Endothelial cell of umbilical vein (primary cell): ENCODE measurements around the gene PAX5. TPM values are rescaled to one million over a fixed set of nuclear protein-coding genes. Genes with fewer than 3 reads are reported as not detected.

Source experiments
- BruUV-seq: library from RNA; stranded (reverse); fragments of 400-500 nt; replicated peaks from 2 replicates; lab custom pipeline; 2021; lab: Mats Ljungman, UMichigan
- CTCF ChIA-PET: fragments of 300-600, 350-600 bp; sonication (Branson Sonifier 250); formaldehyde crosslinking; loops from one replicate; lab custom pipeline; 2021; ENCODE audit warnings: antibody characterized with exemption, inconsistent platforms; lab: Charles Lee
- POLR2A ChIA-PET: fragments of 300-600, 350-600 bp; sonication (Branson Sonifier 250); formaldehyde crosslinking; loops from one replicate; lab custom pipeline; 2021; ENCODE audit warnings: antibody characterized with exemption, inconsistent platforms; lab: Charles Lee
- DNase-seq: peaks from one replicate; pipeline ENCODE4 v3.0.0-alpha.2; 2011; ENCODE audit warnings: low read depth, low spot score
- FAIRE-seq: peaks from 2 replicates; lab custom pipeline; 2011; peaks lifted over from hg19 to GRCh38; lab: Jason Lieb, UNC
- H2AFZ ChIP-seq: 2 replicates; pipeline ENCODE4 v1.6.0; 2012; ENCODE audit warnings: low read depth, low read length, control low read depth, inconsistent platforms
- H3K27ac ChIP-seq: 2 replicates; pipeline ENCODE4 v1.5.1; 2011; ENCODE audit warnings: low read depth, mild to moderate bottlenecking, control low read depth, low read length, moderate library complexity; ENCODE audit not compliant: insufficient read depth
- H3K27me3 ChIP-seq, 2 experiments: 2 replicates each; pipeline versions ENCODE4 v1.6.0 to v1.6.1; 2011; ENCODE audit warnings: low read length in 2 of 2, mixed read lengths in 1 of 2; ENCODE audit not compliant: control insufficient read depth in 2 of 2, insufficient read depth in 2 of 2
- H3K36me3 ChIP-seq, 2 experiments: 2 replicates in 1 of 2; 3 replicates in 1 of 2; pipeline ENCODE4 v1.5.1; 2011; ENCODE audit warnings: low read length in 2 of 2, mild to moderate bottlenecking in 1 of 2, moderate library complexity in 1 of 2; ENCODE audit not compliant: control insufficient read depth in 2 of 2, insufficient read depth in 2 of 2; ENCODE audit errors: extremely low read depth in 1 of 2
- H3K4me1 ChIP-seq: 3 replicates; pipeline ENCODE4 v1.5.1; 2011; ENCODE audit warnings: mild to moderate bottlenecking, low read length; ENCODE audit not compliant: control insufficient read depth, insufficient read depth; ENCODE audit errors: extremely low read depth
- H3K4me2 ChIP-seq: 2 replicates; pipeline ENCODE4 v1.6.1; 2011; ENCODE audit warnings: low read length, control low read depth, mixed read lengths; ENCODE audit not compliant: insufficient read depth
- H3K4me3 ChIP-seq, 3 experiments: fragments of 200-600 bp in 1 of 3; sonication (generic), shearing (Covaris generic) in 1 of 3; replicated peaks in 1 of 3; 2 replicates each; pipeline ENCODE4 v1.5.1; 2011 to 2016; ENCODE audit warnings: control low read depth in 3 of 3, low read length in 3 of 3, mild to moderate bottlenecking in 2 of 3, inconsistent platforms in 1 of 3, low read depth in 1 of 3, moderate library complexity in 1 of 3; ENCODE audit not compliant: insufficient read depth in 1 of 3
- H3K79me2 ChIP-seq: 2 replicates; pipeline ENCODE4 v1.6.0; 2012; ENCODE audit warnings: low read length, inconsistent platforms; ENCODE audit not compliant: control insufficient read depth, insufficient read depth
- H3K9ac ChIP-seq: replicated peaks from 2 replicates; pipeline ENCODE3; 2011; ENCODE audit warnings: low read length, control low read depth; ENCODE audit not compliant: insufficient read depth; ENCODE audit errors: extremely low read depth
- H3K9me1 ChIP-seq: replicated peaks from 3 replicates; pipeline ENCODE4 v1.6.0; 2011; ENCODE audit warnings: mild to moderate bottlenecking, low read length; ENCODE audit not compliant: control insufficient read depth, insufficient read depth; ENCODE audit errors: extremely low read depth
- H3K9me3 ChIP-seq: replicated peaks from 2 replicates; pipeline ENCODE4 v1.5.1; 2012; ENCODE audit warnings: low read length, inconsistent platforms; ENCODE audit not compliant: control insufficient read depth, insufficient read depth
- H4K20me1 ChIP-seq: replicated peaks from 2 replicates; pipeline ENCODE3; 2011; ENCODE audit warnings: mild to moderate bottlenecking, low read length; ENCODE audit not compliant: control insufficient read depth, insufficient read depth; ENCODE audit errors: extremely low read depth
- EZH2 ChIP-seq: IDR thresholded peaks from 2 replicates; pipeline ENCODE4 v1.6.1; 2012; ENCODE audit warnings: borderline replicate concordance, low read depth, mild to moderate bottlenecking, moderate library complexity, low read length, inconsistent platforms; ENCODE audit not compliant: severe bottlenecking
- FOS ChIP-seq: IDR thresholded peaks from 2 replicates; pipeline ENCODE4 v1.6.1; 2011; ENCODE audit warnings: mild to moderate bottlenecking, low read length, moderate library complexity, borderline replicate concordance; ENCODE audit not compliant: insufficient read depth
- GATA2 ChIP-seq: IDR thresholded peaks from 2 replicates; pipeline ENCODE4 v1.7.0; 2011; ENCODE audit warnings: low read depth, mild to moderate bottlenecking, moderate library complexity, mixed read lengths, low read length; ENCODE audit not compliant: insufficient read length, insufficient read depth
- JUN ChIP-seq: IDR thresholded peaks from 2 replicates; pipeline ENCODE4 v1.6.1; 2011; ENCODE audit warnings: borderline replicate concordance, low read depth; ENCODE audit not compliant: insufficient read length, insufficient read depth
- MYC ChIP-seq: IDR thresholded peaks from one replicate; pipeline ENCODE4 v1.6.1; 2011; ENCODE audit warnings: mild to moderate bottlenecking, low read depth, low read length
- POLR2A ChIP-seq: IDR thresholded peaks from 2 replicates; pipeline ENCODE4 v1.6.1; 2012; ENCODE audit warnings: low read depth, mild to moderate bottlenecking, control low read depth, low read length
- POLR2AphosphoS5 ChIP-seq: IDR thresholded peaks from 2 replicates; pipeline ENCODE4 v1.6.1; 2012; ENCODE audit warnings: low read depth, mild to moderate bottlenecking, control low read depth, low read length, moderate library complexity; ENCODE audit not compliant: insufficient read depth
- dilution Hi-C: fragments of 300-500 bp; cut with MboI; formaldehyde crosslinking; loops from one replicate; pipeline ENCODE4 v1.15.0; 2019; ENCODE audit warnings: low sequenced_read_pairs; ENCODE audit not compliant: extremely low pct_ligation_motif_present
- intact Hi-C: fragments of 100-400 bp; cut with micrococcal nuclease; formaldehyde crosslinking; loops from one replicate; pipeline ENCODE4 v1.10.0; 2022
- polyA plus RNA-seq, 4 experiments: library from polyadenylated mRNA; depleted of rRNA in 3 of 4; stranded (reverse) in 3 of 4; unstranded in 1 of 4; fragments of >200 nt; gene quantifications; 2 replicates each; pipeline versions ENCODE4 v1.2.1 to v1.2.3, GENCODE V29; 2011 to 2012; ENCODE audit warnings: missing spikeins in 1 of 4
- total RNA-seq: library from RNA; stranded (reverse); gene quantifications from 2 replicates; pipeline ENCODE4 v1.2.3, GENCODE V29; 2021
- TF ChIP-seq, protein P1 (sequence below): IDR thresholded peaks from 2 replicates; pipeline ENCODE4 v1.6.1; 2011; ENCODE audit not compliant: insufficient read depth, insufficient read length
- TF ChIP-seq, protein P2 (sequence below), 2 donors: IDR thresholded peaks; 1 replicate in 1 of 2; 2 replicates in 1 of 2; pipeline ENCODE4 v1.5.1; 2011; ENCODE audit warnings: low read length in 2 of 2, mild to moderate bottlenecking in 2 of 2, moderate library complexity in 2 of 2, control low read depth in 1 of 2, inconsistent platforms in 1 of 2, low read depth in 1 of 2; ENCODE audit not compliant: insufficient read depth in 1 of 2; ENCODE audit errors: extremely low read depth in 1 of 2

PAX5 gene
- total and polyA plus RNA-seq, 2 donors (not counting 3 experiments of a cell fraction or from before 2014, with no cell fraction given) = not detected

DNA sequence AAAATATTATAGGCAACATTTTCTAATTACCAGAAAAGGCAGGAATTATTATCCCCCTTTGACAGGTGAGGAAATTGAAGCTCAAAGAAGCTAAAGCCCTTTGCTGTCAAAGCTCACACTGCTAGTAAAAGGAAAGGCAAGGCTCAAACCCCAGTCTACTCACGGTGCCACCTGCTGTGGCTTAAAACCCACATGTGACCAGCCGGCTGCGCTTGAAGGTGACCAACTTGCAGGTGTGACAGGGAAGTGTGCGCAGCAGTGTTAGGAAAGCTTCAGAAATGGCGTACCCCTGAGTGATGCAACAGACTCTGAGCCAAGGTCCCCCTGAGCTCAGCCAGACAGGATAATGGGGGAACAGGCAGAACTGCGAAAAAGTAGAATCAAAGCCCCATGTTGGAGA is 45.2 kb downstream of the PAX5 start:
- POLR2A ChIA-PET = no interaction called here
- FAIRE-seq (no peak), DNase-seq (no peak)
- no peak for TF ChIP-seq GATA2
- TF ChIP-seq JUN = no peak
- TF ChIP-seq, protein P1, sequence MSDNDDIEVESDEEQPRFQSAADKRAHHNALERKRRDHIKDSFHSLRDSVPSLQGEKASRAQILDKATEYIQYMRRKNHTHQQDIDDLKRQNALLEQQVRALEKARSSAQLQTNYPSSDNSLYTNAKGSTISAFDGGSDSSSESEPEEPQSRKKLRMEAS = no peak
- TF ChIP-seq EZH2 = no peak
- TF ChIP-seq, protein P2, sequence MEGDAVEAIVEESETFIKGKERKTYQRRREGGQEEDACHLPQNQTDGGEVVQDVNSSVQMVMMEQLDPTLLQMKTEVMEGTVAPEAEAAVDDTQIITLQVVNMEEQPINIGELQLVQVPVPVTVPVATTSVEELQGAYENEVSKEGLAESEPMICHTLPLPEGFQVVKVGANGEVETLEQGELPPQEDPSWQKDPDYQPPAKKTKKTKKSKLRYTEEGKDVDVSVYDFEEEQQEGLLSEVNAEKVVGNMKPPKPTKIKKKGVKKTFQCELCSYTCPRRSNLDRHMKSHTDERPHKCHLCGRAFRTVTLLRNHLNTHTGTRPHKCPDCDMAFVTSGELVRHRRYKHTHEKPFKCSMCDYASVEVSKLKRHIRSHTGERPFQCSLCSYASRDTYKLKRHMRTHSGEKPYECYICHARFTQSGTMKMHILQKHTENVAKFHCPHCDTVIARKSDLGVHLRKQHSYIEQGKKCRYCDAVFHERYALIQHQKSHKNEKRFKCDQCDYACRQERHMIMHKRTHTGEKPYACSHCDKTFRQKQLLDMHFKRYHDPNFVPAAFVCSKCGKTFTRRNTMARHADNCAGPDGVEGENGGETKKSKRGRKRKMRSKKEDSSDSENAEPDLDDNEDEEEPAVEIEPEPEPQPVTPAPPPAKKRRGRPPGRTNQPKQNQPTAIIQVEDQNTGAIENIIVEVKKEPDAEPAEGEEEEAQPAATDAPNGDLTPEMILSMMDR (IDR thresholded peaks at IDR 0.05; ENCODE audit: extremely low read depth in 1 of 2, insufficient read depth in 1 of 2, low read depth in 1 of 2, low read length in 2 of 2) = no peak
- TF ChIP-seq MYC = no peak
- TF ChIP-seq POLR2A = no peak
- no peak for TF ChIP-seq POLR2AphosphoS5
- no peak for TF ChIP-seq FOS
- Histone ChIP-seq H3K4me3 (no peak overlapping the region), H4K20me1 (no peaks in the 10 kb centered on the region), H3K79me2 (no peaks in the 10 kb centered on the region), H3K4me1 (no peaks in the 10 kb centered on the region), H3K9ac (no peak overlapping the region), H3K36me3 (no peaks in the 10 kb centered on the region), H3K27ac (no peak overlapping the region), H3K9me3 (peaks cover 4% of the 10 kb centered on the region), H3K9me1 (no peaks in the 10 kb centered on the region), H3K4me2 (no peak overlapping the region), H3K27me3 (peaks cover 53 to 60% of the 10 kb centered on the region in 2 experiments), H2AFZ (no peak overlapping the region)
- no TSS peak for BruUV-seq
- dilution Hi-C loops = no loop called here
- intact Hi-C loops = no loop called here
- CTCF ChIA-PET = interaction anchor here (1.0 to 7.1 kb wide), 2 partner anchors 8 to 115 kb away, joined by 3 to 81 read pairs; no protein-coding TSS in a partner anchor
